Heart right ventricle (tissue), 16 donors: ENCODE results near the gene CHST2. TPM values are rescaled to one million over a fixed set of nuclear protein-coding genes. Genes with fewer than 3 reads are reported as not detected.

Experiments used
- ATAC-seq, 8 donors: fragments of 200-7000 bp; cut with Tn5 transposase; one replicate each; pipeline ENCODE4 v1.9.1; 2020; ENCODE audit warnings: mild to moderate bottlenecking in 8 of 8, moderate library complexity in 8 of 8, moderate number of reproducible peaks in 1 of 8
- DNase-seq, 2 donors: peaks; one replicate each; pipeline ENCODE4 v3.0.0-alpha.2; 2020
- H3K27ac ChIP-seq, 10 donors: fragments of 200-600 bp; sonication (generic) in 2 of 10; one replicate each; pipeline versions ENCODE4 v1.5.0 to v1.8.0; 2020 to 2022; ENCODE audit warnings: mild to moderate bottlenecking in 3 of 10
- H3K27me3 ChIP-seq, 7 donors: fragments of 200-600 bp; one replicate each; pipeline ENCODE4 v1.8.0; 2021 to 2022; ENCODE audit warnings: mild to moderate bottlenecking in 2 of 7
- H3K36me3 ChIP-seq, 9 donors: fragments of 200-600 bp; sonication (generic) in 1 of 9; one replicate each; pipeline versions ENCODE4 v1.5.0 to v1.8.0; 2020 to 2022; ENCODE audit warnings: mild to moderate bottlenecking in 2 of 9
- H3K4me1 ChIP-seq, 9 donors: fragments of 200-600 bp; sonication (generic) in 1 of 9; one replicate each; pipeline versions ENCODE4 v1.5.0 to v1.8.0; 2020 to 2022; ENCODE audit warnings: mild to moderate bottlenecking in 4 of 9
- H3K4me3 ChIP-seq, 10 donors: fragments of 200-600 bp; sonication (generic) in 2 of 10; one replicate each; pipeline versions ENCODE4 v1.5.0 to v1.8.0; 2020 to 2022; ENCODE audit warnings: mild to moderate bottlenecking in 7 of 10, moderate library complexity in 2 of 10
- H3K9me3 ChIP-seq, 11 donors: fragments of 200-600 bp in 10 of 11; sonication (generic) in 2 of 11; one replicate each; pipeline versions ENCODE4 v1.5.0 to v1.8.0; 2013 to 2022; ENCODE audit warnings: mild to moderate bottlenecking in 2 of 11, control low read depth in 1 of 11, moderate library complexity in 1 of 11
- CTCF ChIP-seq, 9 donors: fragments of 200-600 bp; sonication (generic) in 2 of 9; IDR thresholded peaks; one replicate each; pipeline versions ENCODE4 v1.5.0 to v1.8.0; 2021 to 2022; ENCODE audit warnings: antibody characterized with exemption in 9 of 9, mild to moderate bottlenecking in 5 of 9, moderate library complexity in 1 of 9
- WGBS, 2 donors: extraction: QIAGEN DNeasy Blood & Tissue Kit; methylation state at CpG; one replicate each; pipeline ENCODE4 v1.1.7; 2013; ENCODE audit warnings: inconsistent platforms in 1 of 2; 5-methylcytosine and 5-hydroxymethylcytosine counted together
- intact Hi-C, 10 donors: fragments of 100-400 bp; cut with DNase I; formaldehyde crosslinking; loops; one replicate each; pipeline versions ENCODE4 v1.11.1 to v1.14.2; 2022
- polyA plus RNA-seq, 2 donors: library from polyadenylated mRNA; stranded (reverse); fragments of 200-250 nt; gene quantifications; one replicate each; pipeline ENCODE4 v1.2.3, GENCODE V29; 2013
- total RNA-seq, 10 donors: library from RNA; stranded (reverse); fragmentation: NEBNext Ultra II Directional in 3 of 10; extraction: Animal tissue kit (Norgen Biotek cat#: 25700) in 3 of 10; gene quantifications; one replicate each; pipeline versions ENCODE4 v1.2.1 to v1.2.4, GENCODE V29; 2021 to 2023
- donor health status: Arrhythmogenic right ventricular cardiomyopathy.
- donor health status: ischemic (EF 13 %, LVEDD 7.1; RV severe dilation, severe dysfunction).
- donor health status: healthy with polysubstance abuse.
- donor health status: DM: no; HTN: yes; CAD: no.
- donor health status: DM: no; HTN: no; CAD: no.
- donor health status: ischemic (EF 25% LVEDD 6.9; RV normal size, moderate dysfunction).
- donor health status: ischemic (EF 25% LVEDD 5.7; RV mildly dilated, moderate dysfunction).
- donor health status: healthy.
- donor health status: DM: yes; HTN: yes; CAD: no.
- donor health status: Ischemic cardiomyopathy.
- donor health status: ischemic (EF 35%, LVEDD 5.7; RV mildly dilated, moderate dysfunction).
- donor health status: nonischemic (EF 11% LVEDD 7.7; RV severe dilation, severe dysfunction).
- donor health status: DM: yes; HTN: yes; CAD: no.
- donor health status: PGD.
- donor health status: ischemic (EF 29% LVEDD 5.4; RV normal size, mild dysfunction).
- donor health status: nonischemic (EF 23%, LVEDD 6.1; RV moderate dilation, normal function).

The CHST2 gene
- total and polyA plus RNA-seq, 12 donors, result 0.44 to 7.0 (median 1.7) TPM

GRCh38 chr3:143121241-143122088, 1.9 kb downstream of the CHST2 start:
- Histone ChIP-seq H3K27ac (peak overlapping the region in 2 of 10 donors; percentile 74 to 85), H3K27me3 (peaks cover 0 to 56% (median 20%) of the 10 kb centered on the region in 7 donors), H3K4me1 (peaks cover 0 to 56% (median 10%) of the 10 kb centered on the region in 9 donors), H3K36me3 (peaks cover 0 to 12% (median 0%) of the 10 kb centered on the region in 9 donors), H3K4me3 (peak overlapping the region; percentile 39 to 89 (median 76)), H3K9me3 (no peaks in the 10 kb centered on the region)
- intact Hi-C loops, result loop anchor here in 4 of 10 donors (10.0 kb wide), 4 partner anchors 183 to 553 kb away; no protein-coding TSS in a partner anchor
- ATAC-seq (peak in 7 of 8 donors; percentile 23 to 44 (median 32)), DNase-seq (peak; percentile 50 to 71)
- 63% methylated on average over 79 of the region's 79 CpGs for WGBS, 2 donors
- peak in 8 of 9 donors; percentile 11 to 63 (median 46) for TF ChIP-seq CTCF (IDR thresholded peaks at IDR 0.05)

- no peak for ATAC-seq
- intact Hi-C loops, result loop anchor here in 4 of 10 donors (10.0 kb wide), 4 partner anchors 183 to 553 kb away; no protein-coding TSS in a partner anchor
- Histone ChIP-seq H3K27me3 (peaks cover 0 to 52% (median 20%) of the 10 kb centered on the region in 7 donors), H3K9me3 (no peaks in the 10 kb centered on the region), H3K27ac (peak overlapping the region in 1 of 10 donors; percentile 60), H3K4me1 (peaks cover 0 to 56% (median 10%) of the 10 kb centered on the region in 9 donors), H3K36me3 (peaks cover 0 to 12% (median 0%) of the 10 kb centered on the region in 9 donors), H3K4me3 (no peak overlapping the region)
- TF ChIP-seq CTCF (IDR thresholded peaks at IDR 0.05), result no peak
- 95% methylated on average over 16 of the region's 16 CpGs for WGBS, 2 donors
- DNase-seq, result no peak
Measured at GRCh38 chr3:143122089-143122430, 2.5 kb downstream of the CHST2 start.

GRCh38 chr3:143122608-143123352, 3.2 kb downstream of the CHST2 start:
- Histone ChIP-seq H3K4me3 (peak overlapping the region in 2 of 10 donors; percentile 21 to 29), H3K36me3 (peaks cover 0 to 12% (median 0%) of the 10 kb centered on the region in 9 donors), H3K27me3 (peaks cover 0 to 45% (median 20%) of the 10 kb centered on the region in 7 donors), H3K27ac (peak overlapping the region in 3 of 10 donors; percentile 22 to 60 (median 23)), H3K4me1 (peaks cover 0 to 56% (median 10%) of the 10 kb centered on the region in 9 donors), H3K9me3 (no peaks in the 10 kb centered on the region)
- TF ChIP-seq CTCF (IDR thresholded peaks at IDR 0.05), result no peak
- DNase-seq, result no peak
- ATAC-seq, result no peak
- intact Hi-C loops, result loop anchor here in 4 of 10 donors (10.0 kb wide), 4 partner anchors 182 to 552 kb away; no protein-coding TSS in a partner anchor
- WGBS, 2 donors, result 61 to 72% methylated on average over 4 of the region's 4 CpGs
